ENCODE data around the gene PTMS.
"Not testable (repeated sequence)": the region's sequence is repeated elsewhere in the genome, so short reads cannot be mapped to it uniquely, and the experiment has no call there.

PTMS gene, protein sequence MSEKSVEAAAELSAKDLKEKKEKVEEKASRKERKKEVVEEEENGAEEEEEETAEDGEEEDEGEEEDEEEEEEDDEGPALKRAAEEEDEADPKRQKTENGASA

DNA sequence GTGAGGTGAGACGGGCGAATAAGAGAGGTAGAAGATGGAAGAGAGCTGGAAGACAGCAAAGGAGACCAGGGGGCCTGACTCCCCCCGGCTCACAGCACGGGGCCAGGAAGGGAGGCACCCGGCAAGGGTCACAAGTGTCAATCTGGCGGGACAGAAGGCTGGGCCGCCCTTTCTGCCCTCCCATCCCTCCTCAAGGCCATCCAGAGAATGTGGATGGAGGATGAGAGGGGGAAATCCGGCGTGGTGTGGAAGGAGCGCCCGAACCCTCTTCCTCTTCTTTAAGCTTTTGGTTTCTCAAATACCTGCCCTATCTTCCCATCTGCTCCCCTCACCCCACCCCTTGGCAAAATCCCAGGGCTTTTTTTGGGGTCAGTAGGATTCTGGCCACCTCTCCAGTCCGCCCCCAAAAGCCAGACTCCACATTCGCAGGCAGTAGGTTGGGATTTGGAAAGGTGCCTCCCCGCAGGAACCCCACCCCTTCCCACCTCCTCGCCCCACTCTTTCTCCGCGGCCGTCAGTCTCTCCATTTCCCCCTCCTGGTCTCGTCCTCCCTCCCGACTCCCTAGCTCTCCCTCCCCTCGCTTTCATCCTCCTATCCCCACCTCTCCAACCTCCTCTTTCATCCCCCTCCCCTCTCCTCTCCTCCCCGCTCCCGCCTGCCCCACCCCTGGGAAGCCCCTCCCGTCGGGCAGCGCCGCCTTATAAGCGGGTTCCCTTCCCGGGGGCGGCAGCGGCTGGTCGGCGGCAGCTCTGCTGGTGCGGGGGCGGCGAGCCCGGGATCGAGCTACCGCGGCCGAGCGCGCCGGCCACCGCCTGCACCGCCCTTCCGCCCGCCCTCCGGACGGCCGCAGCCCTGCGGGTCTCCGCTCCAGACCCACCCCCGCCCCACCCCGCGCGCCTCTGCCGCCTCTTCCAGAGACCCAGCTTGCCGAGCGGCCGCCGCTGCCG, at the start of gene PTMS:
Gene PTMS, plus strand, starts transcription at position 730 of the 948 bp plus-strand sequence. CDS start 343 bp downstream, outside the sequence.
- DNase-seq, result peak; percentile 59

GRCh38 chr12:6716874-6717437, 49.2 kb upstream of the PTMS start:
- peak; percentile 67 for DNase-seq

DNA sequence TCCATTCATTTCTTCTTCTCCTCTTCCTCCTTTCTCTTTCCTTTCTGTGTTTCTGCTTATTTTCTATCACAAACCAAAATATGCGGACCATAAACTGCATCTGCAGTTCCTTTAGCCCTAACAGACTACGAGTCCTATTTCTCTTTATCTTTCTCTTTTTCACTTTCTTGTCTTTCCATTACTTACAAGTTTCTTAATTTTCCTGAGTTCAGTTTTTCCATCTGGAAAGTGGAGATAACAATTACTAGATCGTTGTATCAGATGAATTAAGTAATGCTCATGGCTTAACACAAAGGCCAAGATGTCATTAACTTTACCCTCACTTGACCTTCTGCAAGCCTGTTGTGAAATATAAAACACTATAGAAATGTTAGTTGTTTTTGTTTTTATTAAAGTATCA, 43.3 kb upstream of the PTMS start:
- DNase-seq, result no peak

GRCh38 chr12:6723607-6724408, 42.4 kb upstream of the PTMS start, which contains the start of gene COPS7A:
Gene COPS7A (plus strand): TSS chr12:6724046. CDS start chr12:6724657, 611 bp downstream.
- peak; percentile 96 for DNase-seq

- DNase-seq, result no peak
These were observed 41.8 kb upstream of the PTMS start for GRCh38 chr12:6724409-6724797.

DNA sequence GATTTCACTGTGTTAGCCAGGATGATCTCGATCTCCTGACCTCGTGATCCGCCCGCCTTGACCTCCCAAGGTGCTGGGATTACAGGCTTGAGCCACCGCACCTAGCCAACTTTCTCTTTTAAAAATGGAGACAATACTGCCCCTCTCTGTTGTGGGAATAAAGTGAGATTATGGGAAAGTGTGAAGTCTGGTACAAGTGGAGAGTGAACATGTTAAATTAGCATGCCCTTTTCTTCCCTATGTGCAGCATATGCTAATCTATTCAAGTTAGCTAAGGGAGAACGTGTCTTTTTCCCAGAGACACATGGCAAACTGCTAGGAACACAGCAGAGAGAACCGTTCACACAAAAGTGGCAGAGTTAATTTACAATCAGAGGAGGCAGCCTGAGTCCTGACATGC, 40.8 kb upstream of the PTMS start:
- DNase-seq, result no peak

- DNase-seq, result no peak
These were observed 37.0 kb upstream of the PTMS start for GRCh38 chr12:6729186-6729585.

- no peak for DNase-seq
These were observed 36.0 kb upstream of the PTMS start for GRCh38 chr12:6730169-6730568.

DNA sequence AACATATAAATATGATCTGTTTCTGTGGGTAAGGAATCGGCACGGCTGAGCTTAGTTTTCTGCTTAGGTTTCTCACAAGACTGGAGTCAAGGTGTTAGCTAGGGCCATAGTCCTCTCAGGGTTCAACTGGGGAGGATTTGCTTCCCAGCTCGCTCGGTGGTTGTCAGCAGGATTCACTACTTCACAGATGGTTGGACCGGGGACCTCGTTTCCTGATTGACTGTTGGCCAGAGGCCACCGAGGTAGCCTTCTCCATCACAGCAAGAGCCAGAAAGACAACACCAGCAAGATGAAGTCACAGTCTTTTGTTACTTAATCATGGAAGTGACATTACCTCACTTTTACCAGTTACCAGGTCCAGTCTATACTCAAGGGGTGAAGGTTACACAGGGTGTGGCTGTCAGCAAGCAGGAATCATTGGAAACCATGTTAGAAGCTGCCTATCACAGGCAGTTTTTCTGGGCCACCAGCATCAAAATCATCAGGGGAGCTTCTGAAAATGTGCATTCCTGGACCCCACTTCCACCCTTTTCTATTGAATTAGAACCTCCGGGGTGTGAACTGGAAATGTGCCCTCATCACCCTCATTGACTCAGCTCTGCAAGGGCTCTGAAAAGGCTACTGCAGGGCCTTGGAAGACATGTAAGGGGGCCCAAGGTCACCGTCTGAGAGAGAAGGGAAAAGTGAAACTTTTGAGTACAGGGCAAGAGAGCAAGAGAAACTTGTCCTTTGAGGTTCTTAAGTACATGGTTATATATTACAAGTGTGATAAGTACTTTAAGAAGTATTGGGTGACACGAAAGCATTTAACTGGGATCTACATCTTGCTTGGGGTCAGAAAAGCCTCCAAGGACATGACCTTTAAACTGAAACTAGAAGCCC, 31.4 kb upstream of the PTMS start:
- DNase-seq, result no peak

GRCh38 chr12:6735448-6736191, 30.5 kb upstream of the PTMS start:
- peak; percentile 4 for DNase-seq

GRCh38 chr12:6736754-6737153, 29.4 kb upstream of the PTMS start:
- DNase-seq, result no peak

GRCh38 chr12:6742080-6742479, 24.1 kb upstream of the PTMS start:
- not testable (repeated sequence) for DNase-seq

DNA sequence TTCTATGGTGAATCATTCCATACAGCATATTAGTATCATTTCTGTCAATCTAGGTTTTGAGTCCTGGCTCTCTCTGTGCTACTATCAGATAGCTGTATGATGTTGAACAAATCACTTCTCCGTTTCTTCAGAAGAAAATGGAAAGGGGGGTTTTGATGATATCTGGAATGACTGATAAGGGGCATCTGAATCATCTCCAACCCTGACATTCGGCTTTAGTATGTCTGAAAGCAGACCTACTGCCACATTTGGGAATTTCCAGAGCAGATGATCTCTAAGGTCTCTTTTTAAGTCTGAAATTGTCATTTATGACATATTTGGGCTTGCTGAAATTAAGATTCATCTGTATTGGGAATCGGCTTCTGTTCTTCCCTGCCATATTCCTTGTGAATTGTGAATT, 23.3 kb upstream of the PTMS start:
- DNase-seq, result no peak

DNA sequence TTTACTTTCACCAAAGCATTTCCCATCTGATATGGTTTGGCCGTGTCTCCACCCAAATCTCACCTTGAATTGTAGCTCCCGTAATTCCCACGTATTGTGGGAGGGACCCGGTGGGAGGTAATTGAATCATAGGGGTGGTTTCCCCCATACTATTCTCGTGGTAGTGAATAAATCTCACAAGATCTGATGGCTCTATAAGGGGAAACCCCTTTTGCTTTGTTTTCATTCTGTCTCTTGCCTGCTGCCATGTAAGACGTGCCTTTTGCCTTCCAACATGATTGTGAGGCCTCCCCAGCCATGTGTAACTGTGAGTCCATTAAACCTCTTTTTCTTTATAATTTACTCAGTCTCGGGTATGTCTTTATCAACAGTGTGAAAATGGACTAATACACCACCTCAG, 22.9 kb upstream of the PTMS start:
- not testable (repeated sequence) for DNase-seq

- no peak for DNase-seq
These were observed 20.2 kb upstream of the PTMS start for GRCh38 chr12:6745741-6746525.

DNA sequence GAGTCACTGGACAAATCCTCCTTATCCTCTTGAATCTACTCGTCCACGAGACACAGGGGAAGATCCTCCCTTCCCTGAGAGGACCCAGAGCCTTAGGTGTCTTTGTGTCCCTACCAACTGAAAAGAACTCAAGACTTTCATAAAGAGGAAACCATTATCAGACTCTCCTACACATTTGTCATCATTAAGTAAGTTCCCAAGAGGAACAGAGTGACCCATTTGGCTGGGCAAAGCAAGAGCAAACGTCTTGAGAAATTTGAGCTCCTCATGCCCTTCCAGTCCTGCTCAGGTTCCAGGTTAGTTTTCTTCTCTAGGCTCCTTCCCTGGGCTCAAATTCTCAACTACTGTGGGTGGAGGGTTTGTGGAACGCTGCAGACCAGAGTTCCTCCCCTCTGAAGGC, 18.9 kb upstream of the PTMS start:
- no peak for DNase-seq

DNA sequence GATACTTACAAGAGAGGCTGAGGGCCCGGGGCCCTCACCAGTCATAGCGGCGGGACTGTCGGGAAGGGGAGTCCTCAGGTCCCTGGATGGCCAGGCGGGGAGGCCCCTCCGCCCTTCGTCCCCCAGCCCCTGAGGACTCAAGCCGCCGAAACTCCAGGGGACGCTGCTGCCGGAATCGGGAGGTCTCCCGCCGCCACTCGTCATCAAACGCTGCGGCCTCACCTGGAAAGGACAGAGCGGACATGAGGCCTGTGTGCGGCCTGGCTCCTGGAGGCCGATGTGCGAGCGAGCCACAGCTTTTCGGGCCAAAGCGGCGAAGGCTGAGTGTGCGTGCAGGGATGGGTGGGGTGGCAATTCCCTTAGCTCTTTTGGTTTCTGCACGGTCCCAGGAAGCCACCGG, 17.4 kb upstream of the PTMS start:
- DNase-seq, result no peak

DNA sequence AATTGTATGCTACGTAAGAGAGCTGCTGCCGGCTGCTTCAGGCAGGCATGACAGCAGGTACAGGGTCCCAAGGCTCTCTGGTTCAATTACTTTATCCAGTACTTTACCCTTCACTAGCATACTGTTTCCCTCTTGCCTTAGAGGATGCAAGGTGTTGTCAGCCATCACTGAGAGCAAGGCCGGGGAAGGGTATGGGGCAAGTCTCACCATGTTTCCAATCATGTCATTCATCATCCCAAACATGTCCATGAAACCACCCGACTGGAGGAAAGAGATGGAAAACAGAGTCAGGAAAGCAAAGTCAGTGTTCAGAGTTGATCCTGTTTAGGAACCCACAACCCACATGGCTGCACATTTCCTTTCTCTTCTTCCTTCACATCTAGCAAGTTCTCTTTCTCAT, 15.7 kb upstream of the PTMS start:
- DNase-seq, result no peak

DNA sequence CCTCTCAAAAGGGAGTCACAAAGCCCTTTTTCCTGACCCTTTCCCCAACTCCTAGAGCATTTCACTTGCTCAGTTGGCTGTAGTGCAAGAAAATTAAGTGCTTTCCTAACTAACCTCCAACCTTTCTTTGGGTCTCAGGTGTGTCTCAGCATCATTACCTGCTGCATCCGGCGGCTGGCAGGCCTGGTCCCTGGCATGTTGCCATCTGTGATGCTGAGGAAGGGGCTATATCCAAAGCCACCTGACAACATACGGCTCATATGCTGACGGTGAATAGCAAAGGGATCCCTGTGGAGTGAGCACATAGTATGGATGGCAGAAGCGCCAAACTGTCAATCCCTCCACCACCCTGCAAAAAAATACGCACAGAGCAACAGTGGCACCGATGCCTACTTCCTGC, 14.4 kb upstream of the PTMS start:
- DNase-seq, result no peak

GRCh38 chr12:6752167-6752920, 13.8 kb upstream of the PTMS start:
- DNase-seq, result peak; percentile 3
